Activated CD8-positive, alpha-beta memory T cell treated with anti-CD3 and anti-CD28 coated beads for 48 hours (primary cell): ENCODE data around the gene TM9SF4.
"Not testable (repeated sequence)": the region's sequence is repeated elsewhere in the genome, so short reads cannot be mapped to it uniquely, and the experiment has no call there.

Experiments
- DNase-seq, 3 experiments: peaks; one replicate each; pipeline ENCODE4 v3.0.0-alpha.2; 2020; ENCODE audit warnings: low read depth in 2 of 3, low spot score in 2 of 3

Gene TM9SF4

GRCh38 chr20:32188376-32189122, 79.0 kb downstream of the TM9SF4 start:
- no peak for DNase-seq

- no peak for DNase-seq
Measured at GRCh38 chr20:32189123-32189410, 79.6 kb downstream of the TM9SF4 start.

GRCh38 chr20:32189691-32190615, 80.4 kb downstream of the TM9SF4 start:
- peak in 1 of 3 experiments; percentile 40 for DNase-seq

GRCh38 chr20:32190616-32191415, 81.3 kb downstream of the TM9SF4 start:
- peak in 1 of 3 experiments; percentile 40 for DNase-seq

GRCh38 chr20:32191422-32191821, 81.9 kb downstream of the TM9SF4 start:
- no peak for DNase-seq

- DNase-seq, result no peak
Measured at GRCh38 chr20:32191873-32192272, 82.4 kb downstream of the TM9SF4 start.

- DNase-seq, result no peak
Measured at GRCh38 chr20:32192698-32193097, 83.2 kb downstream of the TM9SF4 start.

GRCh38 chr20:32193336-32193735, 83.8 kb downstream of the TM9SF4 start:
- DNase-seq, result not testable (repeated sequence)

GRCh38 chr20:32193996-32194395, 84.5 kb downstream of the TM9SF4 start:
- DNase-seq, result no peak

- no peak for DNase-seq
Measured at GRCh38 chr20:32195581-32195980, 86.1 kb downstream of the TM9SF4 start.

GRCh38 chr20:32196613-32197012, 87.1 kb downstream of the TM9SF4 start:
- not testable (repeated sequence) for DNase-seq

- not testable (repeated sequence) for DNase-seq
Measured at GRCh38 chr20:32197136-32197535, 87.6 kb downstream of the TM9SF4 start.

GRCh38 chr20:32199006-32199405, 89.5 kb downstream of the TM9SF4 start:
- DNase-seq, result no peak

- DNase-seq, result no peak
Measured at GRCh38 chr20:32201296-32201976, 91.9 kb downstream of the TM9SF4 start.

- no peak for DNase-seq
Measured at GRCh38 chr20:32201977-32202363, 92.5 kb downstream of the TM9SF4 start.

- no peak for DNase-seq
Measured at GRCh38 chr20:32203356-32204204, 94.1 kb downstream of the TM9SF4 start.

GRCh38 chr20:32204205-32205109, 94.9 kb downstream of the TM9SF4 start:
- peak in 2 of 3 experiments; percentile 48 to 57 for DNase-seq

- DNase-seq, result no peak
Measured at GRCh38 chr20:32205110-32205842, 95.8 kb downstream of the TM9SF4 start.
